ENCODE results near the gene ZKSCAN2. TPM values are rescaled to one million over a fixed set of nuclear protein-coding genes. Genes with fewer than 3 reads are reported as not detected.

The ZKSCAN2 gene
- polyA plus RNA-seq, 1 donor from 2014 or later = 14.0 TPM

- H3K4me2 ChIP-seq (ENCODE audit: low read length) = no peak overlapping the region
- H3K36me3 ChIP-seq (ENCODE audit: insufficient read depth, low read length) = no peaks in the 10 kb centered on the region
- no peak overlapping the region for H2AFZ ChIP-seq (ENCODE audit: low read depth, low read length)
- no peaks in the 10 kb centered on the region for H3K9me2 ChIP-seq (ENCODE audit: insufficient read depth, low read length)
- no peak overlapping the region for H3K9ac ChIP-seq (ENCODE audit: low read length)
- H3K79me2 ChIP-seq (replicated peaks; ENCODE audit: insufficient read depth, low read length) = peaks cover 4% of the 10 kb centered on the region
- H3K4me3 ChIP-seq (ENCODE audit: low read length) = no peak overlapping the region
- H3K27ac ChIP-seq (ENCODE audit: low read length) = no peak overlapping the region
- no peaks in the 10 kb centered on the region for H3K9me3 ChIP-seq (ENCODE audit: low read length)
- no peaks in the 10 kb centered on the region for H4K20me1 ChIP-seq (ENCODE audit: insufficient read depth)
- H3F3A ChIP-seq (ENCODE audit: insufficient read depth, low read length, poor library complexity, severe bottlenecking) = no peaks in the 10 kb centered on the region
- H3K27me3 ChIP-seq (ENCODE audit: insufficient read depth, low read depth, low read length) = no peaks in the 10 kb centered on the region
- TF ChIP-seq, protein P1, sequence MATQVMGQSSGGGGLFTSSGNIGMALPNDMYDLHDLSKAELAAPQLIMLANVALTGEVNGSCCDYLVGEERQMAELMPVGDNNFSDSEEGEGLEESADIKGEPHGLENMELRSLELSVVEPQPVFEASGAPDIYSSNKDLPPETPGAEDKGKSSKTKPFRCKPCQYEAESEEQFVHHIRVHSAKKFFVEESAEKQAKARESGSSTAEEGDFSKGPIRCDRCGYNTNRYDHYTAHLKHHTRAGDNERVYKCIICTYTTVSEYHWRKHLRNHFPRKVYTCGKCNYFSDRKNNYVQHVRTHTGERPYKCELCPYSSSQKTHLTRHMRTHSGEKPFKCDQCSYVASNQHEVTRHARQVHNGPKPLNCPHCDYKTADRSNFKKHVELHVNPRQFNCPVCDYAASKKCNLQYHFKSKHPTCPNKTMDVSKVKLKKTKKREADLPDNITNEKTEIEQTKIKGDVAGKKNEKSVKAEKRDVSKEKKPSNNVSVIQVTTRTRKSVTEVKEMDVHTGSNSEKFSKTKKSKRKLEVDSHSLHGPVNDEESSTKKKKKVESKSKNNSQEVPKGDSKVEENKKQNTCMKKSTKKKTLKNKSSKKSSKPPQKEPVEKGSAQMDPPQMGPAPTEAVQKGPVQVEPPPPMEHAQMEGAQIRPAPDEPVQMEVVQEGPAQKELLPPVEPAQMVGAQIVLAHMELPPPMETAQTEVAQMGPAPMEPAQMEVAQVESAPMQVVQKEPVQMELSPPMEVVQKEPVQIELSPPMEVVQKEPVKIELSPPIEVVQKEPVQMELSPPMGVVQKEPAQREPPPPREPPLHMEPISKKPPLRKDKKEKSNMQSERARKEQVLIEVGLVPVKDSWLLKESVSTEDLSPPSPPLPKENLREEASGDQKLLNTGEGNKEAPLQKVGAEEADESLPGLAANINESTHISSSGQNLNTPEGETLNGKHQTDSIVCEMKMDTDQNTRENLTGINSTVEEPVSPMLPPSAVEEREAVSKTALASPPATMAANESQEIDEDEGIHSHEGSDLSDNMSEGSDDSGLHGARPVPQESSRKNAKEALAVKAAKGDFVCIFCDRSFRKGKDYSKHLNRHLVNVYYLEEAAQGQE (IDR thresholded peaks at IDR 0.05; ENCODE audit: borderline replicate concordance) = no peak
- TF ChIP-seq TAF1 (IDR thresholded peaks at IDR 0.05; ENCODE audit: low read depth) (no peak), POLR2AphosphoS5 (IDR thresholded peaks at IDR 0.05) (no peak)
These were observed 8.3 kb upstream of the ZKSCAN2 start for GRCh38 chr16:25265968-25266367.

DNA sequence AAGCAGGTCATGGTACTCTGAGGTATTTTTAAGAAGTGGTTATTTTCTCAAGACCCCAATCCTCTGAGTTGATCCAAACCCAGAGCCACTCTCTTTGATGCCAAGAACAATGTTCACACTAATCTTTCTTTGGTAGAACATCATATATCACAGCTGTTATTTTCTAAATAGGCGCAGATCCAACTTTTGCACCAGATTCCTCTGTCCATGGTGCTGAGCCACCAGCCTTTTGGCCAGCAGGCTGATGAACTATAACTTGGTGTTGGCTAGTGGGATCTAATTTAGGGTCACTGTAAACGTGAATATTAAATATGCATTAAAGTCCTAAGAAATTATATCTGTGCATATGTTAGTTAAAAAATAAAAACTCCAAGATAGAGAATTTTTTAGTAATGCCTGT, 7.0 kb upstream of the ZKSCAN2 start:
- Histone ChIP-seq H3F3A (ENCODE audit: insufficient read depth, low read length, poor library complexity, severe bottlenecking) (no peaks in the 10 kb centered on the region), H4K20me1 (ENCODE audit: insufficient read depth) (no peaks in the 10 kb centered on the region), H3K9me2 (ENCODE audit: insufficient read depth, low read length) (no peaks in the 10 kb centered on the region), H2AFZ (ENCODE audit: low read depth, low read length) (no peak overlapping the region), H3K9ac (ENCODE audit: low read length) (no peak overlapping the region), H3K4me3 (ENCODE audit: low read length) (no peak overlapping the region), H3K27me3 (ENCODE audit: insufficient read depth, low read depth, low read length) (no peaks in the 10 kb centered on the region), H3K36me3 (ENCODE audit: insufficient read depth, low read length) (no peaks in the 10 kb centered on the region), H3K4me2 (ENCODE audit: low read length) (no peak overlapping the region), H3K79me2 (replicated peaks; ENCODE audit: insufficient read depth, low read length) (peaks cover 14% of the 10 kb centered on the region), H3K9me3 (ENCODE audit: low read length) (no peaks in the 10 kb centered on the region), H3K27ac (ENCODE audit: low read length) (no peak overlapping the region)
- TF ChIP-seq POLR2AphosphoS5 (IDR thresholded peaks at IDR 0.05) (no peak), SMC3 (conservative IDR thresholded peaks at IDR 0.05; ENCODE audit: poor library complexity) (no peak), EP300 (conservative IDR thresholded peaks at IDR 0.05; ENCODE audit: poor library complexity, severe bottlenecking) (no peak), RAD21 (conservative IDR thresholded peaks at IDR 0.05) (no peak), TAF1 (IDR thresholded peaks at IDR 0.05; ENCODE audit: low read depth) (no peak), MXI1 (conservative IDR thresholded peaks at IDR 0.05; ENCODE audit: poor library complexity, severe bottlenecking) (no peak), EZH2 (IDR thresholded peaks at IDR 0.05; ENCODE audit: borderline replicate concordance, insufficient read depth, low read length, poor library complexity, severe bottlenecking) (no peak)
- TF ChIP-seq, protein P2, sequence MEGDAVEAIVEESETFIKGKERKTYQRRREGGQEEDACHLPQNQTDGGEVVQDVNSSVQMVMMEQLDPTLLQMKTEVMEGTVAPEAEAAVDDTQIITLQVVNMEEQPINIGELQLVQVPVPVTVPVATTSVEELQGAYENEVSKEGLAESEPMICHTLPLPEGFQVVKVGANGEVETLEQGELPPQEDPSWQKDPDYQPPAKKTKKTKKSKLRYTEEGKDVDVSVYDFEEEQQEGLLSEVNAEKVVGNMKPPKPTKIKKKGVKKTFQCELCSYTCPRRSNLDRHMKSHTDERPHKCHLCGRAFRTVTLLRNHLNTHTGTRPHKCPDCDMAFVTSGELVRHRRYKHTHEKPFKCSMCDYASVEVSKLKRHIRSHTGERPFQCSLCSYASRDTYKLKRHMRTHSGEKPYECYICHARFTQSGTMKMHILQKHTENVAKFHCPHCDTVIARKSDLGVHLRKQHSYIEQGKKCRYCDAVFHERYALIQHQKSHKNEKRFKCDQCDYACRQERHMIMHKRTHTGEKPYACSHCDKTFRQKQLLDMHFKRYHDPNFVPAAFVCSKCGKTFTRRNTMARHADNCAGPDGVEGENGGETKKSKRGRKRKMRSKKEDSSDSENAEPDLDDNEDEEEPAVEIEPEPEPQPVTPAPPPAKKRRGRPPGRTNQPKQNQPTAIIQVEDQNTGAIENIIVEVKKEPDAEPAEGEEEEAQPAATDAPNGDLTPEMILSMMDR (IDR thresholded peaks at IDR 0.05; ENCODE audit: poor library complexity, severe bottlenecking) = no peak
- TF ChIP-seq, protein P1 (IDR thresholded peaks at IDR 0.05; ENCODE audit: borderline replicate concordance) = no peak
